Stimulated activated CD4-positive, alpha-beta T cell treated with anti-CD3 and anti-CD28 coated beads, Interleukin-2, amount 100 ng/mL, for 24 hours (primary cell): Measurements from ENCODE around the gene LSR.

ENCODE experiments used
- DNase-seq, 2 donors: peaks; one replicate each; pipeline ENCODE4 v3.0.0-alpha.2; 2020

LSR gene

DNA sequence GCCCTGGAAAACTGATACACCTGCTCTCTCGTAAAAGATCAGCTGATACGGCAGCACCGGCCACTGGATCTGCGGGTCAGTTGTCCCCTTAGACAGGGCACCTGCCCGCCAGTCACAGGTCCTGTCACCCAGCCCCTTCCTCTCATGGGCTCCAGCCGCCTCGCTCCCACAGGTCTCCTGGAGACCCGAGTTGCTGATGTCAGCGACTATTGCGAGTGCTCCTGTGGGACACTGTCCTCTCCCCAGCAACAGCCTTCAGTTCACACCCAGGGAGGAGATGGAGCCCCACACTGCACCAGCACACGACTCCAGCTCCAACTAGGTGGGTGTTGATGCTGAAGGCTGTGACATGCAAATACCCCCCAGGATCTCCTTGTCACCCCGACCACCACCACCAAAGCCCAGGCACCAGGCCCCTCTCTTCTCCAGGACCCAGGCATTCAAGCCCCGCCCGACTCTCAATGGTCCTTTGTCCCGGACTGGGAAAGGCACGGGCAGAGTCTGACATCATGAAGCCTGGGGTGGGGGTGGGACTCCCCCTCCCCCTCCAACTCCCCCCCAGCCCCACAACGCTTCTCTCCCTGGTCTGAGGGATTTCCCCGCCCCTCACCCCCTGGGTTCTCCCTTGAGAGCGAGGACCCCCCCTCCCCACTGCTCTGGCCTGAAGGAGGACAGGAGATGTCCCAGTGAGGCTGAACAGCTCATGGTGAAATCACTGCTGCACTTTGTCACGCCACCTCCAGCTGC is 41.8 kb downstream of the LSR start:
- DNase-seq, result no peak

DNA sequence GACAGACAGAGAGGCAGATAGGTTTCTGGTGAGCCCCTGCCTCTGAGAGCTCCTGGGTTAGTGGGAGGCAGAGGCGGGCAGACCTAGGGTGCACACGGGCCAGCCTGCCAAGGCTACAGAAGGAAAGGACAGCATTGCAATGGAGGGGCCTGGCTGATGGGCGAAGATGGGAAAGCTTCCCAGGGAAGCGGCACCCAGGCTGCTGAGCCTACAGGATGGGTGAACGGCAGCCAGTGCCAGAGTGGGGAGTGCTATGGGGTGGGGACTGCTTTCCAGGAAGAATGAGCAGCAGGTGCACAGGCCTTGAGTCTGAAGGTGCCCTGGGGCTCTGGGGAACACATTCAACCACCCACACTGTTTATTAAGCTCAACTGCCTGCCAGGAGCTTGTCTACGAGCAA is 42.5 kb downstream of the LSR start:
- no peak for DNase-seq

DNA sequence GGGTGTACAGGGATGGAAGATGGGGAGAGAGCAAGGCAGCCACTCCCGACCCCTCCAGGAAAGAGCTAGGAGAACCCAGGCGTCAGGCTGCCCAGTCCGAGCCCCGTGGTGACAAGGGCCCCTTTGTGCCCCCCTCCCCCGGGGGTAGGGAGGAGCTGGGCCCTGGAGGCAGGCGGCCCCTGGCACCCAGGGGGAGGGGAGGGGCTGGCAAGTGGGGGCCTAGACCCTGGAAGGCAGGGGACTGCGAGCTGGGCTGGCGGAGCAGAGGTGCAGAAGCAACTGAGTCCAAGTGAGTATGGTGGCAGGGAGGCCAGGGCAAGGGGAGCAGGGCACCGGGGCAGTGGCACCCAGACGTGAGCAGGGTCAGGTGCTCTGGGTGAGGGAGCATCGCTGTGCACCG is 43.1 kb downstream of the LSR start, which contains the start of gene MAG:
MAG (plus strand) TSS at position 246 of the 400 bp plus-strand sequence. CDS start 3,248 bp downstream, outside the sequence.
- no peak for DNase-seq

DNA sequence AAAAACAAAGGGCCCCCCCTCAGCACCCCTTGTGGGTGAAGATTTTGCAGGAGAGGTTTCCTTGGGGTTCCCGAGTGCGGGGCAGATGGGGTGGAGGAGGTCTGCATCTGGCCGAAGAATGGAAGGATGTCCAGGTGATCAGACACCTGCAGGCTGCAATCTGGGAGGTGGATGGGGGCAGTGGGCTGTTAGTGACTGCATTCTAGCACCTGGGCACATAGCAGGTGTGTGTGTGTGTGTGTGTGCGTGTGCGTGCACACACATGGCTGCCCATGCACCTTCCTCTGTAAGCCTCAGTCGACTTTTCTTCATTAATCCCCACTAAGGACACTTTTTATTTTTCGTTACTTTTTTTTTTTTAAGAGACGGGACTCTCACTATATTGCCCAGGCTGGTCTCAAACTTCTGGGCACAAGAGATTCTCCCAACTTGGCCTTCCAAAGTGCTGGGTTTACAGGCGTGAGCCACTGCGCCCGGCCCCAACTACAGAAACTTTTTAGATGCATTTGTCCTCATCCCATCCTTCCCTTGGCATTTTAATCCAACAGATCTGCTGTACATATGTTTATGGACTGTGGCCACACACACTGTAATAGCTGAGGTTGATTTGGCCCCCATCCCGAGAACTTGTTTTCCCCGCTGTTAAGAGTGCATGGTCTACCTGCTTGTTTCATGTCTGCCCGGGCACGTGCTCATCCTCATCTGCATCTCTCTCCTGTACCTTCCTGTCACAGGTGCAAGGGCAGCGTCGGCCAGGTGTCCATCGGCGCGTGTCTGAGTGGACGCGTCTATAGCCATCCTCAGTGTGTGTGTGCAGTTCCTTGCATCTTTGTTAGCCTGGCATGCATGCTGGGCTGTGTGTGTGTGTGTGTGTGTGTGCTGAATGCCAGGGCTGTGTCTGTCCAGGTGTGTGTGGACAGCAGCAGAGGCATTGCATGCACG is 43.9 kb downstream of the LSR start:
- DNase-seq, result no peak

DNA sequence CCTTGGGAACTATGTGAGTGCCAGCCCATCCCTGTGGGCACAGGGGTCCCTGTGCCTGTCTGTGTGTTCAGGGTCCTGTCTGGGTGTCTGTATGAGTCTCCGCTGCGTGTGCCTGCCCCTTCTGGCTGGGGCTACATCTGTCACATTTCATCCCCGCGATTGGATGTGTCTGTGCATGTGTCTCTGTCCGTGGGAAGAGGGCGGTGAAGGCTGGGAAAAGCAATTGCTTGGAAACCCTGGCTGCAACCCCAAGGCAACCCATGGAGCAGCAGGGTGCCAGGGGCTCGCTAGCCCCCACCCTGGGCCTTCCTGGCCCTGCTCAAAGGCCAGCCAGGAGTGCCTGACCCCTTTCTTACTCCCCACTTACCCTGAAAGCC is 44.5 kb downstream of the LSR start:
- DNase-seq, result no peak

DNA sequence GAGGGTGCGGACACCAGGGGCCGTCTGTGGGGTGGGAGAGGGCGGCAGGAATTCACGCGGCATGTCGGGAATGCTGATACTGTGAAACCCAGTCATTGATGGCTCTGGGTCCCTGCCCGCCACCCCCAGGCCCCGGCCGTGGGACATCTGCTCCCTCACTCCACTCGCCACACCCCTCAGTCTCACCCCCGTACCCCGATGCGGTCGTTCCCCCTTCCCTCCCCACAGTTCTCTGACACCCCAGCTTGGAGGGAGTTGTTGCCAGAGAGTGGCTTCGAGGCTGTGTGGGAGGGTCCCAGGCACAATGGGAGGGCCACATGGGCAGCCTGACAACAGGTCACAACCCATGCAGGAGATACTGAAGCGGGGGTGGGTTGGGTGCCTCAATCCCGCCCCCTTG is 45.0 kb downstream of the LSR start:
- DNase-seq, result no peak

DNA sequence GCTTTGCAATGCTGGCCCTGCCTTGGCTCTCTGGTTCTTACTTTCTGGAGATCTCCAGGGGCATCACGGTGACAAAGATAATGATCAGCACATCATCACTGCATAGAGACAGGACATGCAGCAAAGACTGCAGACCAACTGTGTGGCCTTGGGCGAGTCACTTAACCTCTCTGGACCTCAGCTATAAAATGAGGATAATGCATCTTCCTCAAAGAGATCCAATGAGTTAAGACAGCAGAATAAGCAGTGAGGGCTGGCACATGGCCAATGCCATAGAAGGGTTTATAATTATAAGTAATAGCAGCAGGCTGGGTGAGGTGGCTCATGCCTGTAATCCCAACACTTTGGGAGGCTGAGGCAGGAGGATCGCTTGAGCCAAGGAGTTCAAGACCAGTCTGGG is 45.5 kb downstream of the LSR start:
- DNase-seq, result no peak

DNA sequence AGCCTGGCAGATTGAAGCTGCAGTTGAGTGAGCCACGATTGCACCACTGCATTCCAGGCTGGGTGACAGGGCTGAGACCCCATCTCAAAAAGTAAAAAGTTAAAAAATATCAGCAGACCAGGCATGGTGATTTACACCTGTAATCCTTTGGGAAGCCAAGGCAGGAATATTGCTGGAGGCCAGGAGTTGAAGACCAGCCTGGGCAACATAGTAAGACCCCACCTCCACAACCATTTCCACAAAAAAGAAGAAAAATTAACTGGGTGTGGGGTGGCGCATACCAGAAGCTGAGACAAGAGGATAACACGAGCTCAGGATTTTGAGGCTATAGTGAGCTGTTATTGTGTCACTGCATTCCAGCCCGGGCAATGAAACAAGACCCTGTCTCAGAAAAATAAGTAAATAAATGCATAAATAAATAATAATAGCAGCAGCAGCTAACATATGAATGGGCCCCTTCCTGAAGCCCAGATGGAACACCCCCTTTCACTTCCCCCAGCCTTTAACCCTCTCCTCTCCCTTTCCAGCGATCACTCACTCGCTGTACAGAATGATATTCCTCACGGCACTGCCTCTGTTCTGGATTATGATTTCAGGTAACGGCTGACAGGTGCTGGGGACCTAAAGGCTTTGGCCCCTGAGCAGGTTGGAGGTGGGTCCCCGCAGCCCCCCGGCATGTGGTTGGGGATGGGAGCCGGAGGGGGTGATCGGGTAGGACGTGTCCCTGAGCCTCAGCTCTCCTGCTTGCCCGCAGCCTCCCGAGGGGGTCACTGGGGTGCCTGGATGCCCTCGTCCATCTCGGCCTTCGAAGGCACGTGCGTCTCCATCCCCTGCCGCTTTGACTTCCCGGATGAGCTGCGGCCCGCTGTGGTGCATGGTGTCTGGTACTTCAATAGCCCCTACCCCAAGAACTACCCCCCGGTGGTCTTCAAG is 46.3 kb downstream of the LSR start:
- no peak for DNase-seq

DNA sequence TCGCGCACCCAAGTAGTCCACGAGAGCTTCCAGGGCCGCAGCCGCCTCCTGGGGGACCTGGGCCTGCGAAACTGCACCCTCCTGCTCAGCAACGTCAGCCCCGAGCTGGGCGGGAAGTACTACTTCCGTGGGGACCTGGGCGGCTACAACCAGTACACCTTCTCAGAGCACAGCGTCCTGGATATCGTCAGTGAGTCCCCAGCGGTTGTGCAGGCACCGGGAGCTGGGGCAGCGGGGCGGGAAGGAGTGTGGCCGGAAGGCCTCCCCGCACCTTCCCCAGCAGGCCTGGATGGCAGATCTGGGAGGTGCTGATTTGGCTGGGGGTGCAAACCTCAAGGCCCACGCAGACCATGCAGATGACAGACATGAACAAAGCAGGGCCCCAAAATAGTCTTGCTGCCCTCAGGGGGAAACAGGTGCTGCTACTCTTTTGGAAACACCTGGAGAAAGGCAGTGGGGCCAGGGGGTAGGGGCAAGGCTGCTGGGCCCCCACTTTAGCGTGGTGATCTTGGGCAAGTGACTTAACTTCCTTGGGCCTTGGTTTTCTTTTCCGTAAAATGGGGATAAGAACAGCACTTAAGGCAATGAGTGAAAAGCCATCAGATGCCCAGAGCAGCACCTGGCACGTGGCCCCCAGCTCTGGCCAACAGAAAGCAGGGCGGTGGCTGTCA is 47.1 kb downstream of the LSR start:
- peak; percentile 30 to 39 for DNase-seq

DNA sequence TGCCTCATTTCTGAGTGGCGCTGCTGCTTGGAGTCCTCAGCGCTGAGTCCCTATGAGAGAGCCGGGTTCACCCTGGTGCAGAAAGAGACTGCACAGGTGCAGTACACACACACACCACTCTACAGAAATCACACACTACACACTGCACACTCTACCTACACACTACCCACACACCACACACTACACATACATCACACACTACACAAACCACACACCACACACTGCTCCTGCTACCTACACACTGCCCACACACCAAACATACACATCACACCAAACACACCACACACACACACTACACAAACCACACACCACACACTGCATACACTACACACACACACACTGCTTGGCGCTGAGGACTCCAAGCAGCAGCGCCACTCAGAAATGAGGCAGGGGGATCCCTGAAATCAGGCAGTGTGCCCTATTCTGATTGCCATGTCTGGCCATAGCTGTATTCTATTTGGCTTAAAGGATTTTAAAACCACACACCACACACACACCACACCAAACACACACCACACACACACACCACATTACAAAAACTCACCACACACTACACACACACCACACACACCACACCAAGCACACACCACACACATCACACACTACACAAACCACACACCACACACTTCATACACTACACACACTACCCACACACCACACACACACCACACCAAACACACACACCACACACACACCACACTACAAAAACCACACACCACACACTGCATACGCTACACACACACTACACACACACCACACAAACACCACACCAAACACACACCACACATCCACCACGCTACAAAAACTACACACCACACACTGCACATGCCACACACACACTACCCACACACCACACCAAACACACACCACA is 48.1 kb downstream of the LSR start:
- DNase-seq, result no peak

DNA sequence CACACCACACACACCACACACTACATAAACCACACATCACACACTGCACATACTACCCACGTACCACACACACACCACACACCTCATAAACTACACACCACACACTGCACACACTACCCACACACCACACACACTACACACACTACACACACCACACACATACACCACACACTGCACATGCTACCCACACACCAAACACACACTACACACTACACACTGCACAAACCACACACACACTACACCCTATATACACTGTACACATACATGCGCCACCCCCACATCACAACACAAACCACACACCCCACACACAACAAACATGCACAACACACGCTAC is 48.7 kb downstream of the LSR start:
- no peak for DNase-seq

DNA sequence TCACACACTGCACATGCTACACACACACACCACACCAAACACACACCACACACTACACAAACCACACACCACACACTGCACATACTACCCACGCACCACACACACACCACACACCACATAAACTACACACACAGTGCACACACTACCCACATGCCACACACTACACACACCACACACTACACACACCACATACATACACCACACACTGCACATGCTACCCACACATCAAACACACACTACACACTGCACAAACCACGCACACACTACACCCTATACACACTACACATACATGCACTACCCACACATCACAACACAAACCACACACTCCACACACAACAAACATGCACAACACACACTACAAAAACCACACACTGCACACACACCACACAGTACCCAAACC is 49.1 kb downstream of the LSR start:
- no peak for DNase-seq

DNA sequence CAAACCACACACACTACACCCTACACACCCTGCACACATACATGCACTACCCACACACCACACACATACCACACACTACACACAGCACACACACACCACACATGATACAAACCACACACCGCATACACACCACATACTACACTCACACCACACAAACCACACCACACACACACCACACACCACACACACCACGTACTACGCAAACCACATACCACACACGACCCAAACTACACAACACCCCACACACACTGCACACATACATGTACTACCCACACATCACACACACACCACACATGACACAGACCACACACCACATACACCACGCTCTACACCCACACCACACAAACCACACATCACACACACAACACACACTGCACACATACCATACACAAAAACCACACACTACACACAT is 49.8 kb downstream of the LSR start:
- no peak for DNase-seq

DNA sequence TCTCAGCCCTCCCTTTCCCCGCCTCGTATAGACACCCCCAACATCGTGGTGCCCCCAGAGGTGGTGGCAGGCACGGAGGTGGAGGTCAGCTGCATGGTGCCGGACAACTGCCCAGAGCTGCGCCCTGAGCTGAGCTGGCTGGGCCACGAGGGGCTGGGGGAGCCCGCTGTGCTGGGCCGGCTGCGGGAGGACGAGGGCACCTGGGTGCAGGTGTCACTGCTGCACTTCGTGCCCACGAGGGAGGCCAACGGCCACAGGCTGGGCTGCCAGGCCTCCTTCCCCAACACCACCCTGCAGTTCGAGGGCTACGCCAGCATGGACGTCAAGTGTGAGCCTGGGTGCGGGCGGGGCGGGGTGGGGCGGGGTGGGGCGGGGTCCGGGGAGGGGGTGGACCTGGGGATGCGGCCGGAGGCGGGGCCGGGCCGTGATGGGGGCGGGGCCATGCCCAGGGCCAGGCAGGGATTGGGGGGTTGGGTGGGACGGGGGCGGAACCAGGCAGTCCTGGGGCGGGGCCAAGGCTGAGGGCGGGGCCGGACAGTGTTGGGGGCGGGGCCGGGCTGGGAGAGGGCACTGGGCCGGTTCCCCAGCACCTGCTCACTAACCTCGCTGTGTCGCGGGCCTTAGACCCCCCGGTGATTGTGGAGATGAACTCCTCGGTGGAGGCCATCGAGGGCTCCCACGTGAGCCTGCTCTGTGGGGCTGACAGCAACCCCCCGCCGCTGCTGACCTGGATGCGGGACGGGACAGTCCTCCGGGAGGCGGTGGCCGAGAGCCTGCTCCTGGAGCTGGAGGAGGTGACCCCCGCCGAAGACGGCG is 50.9 kb downstream of the LSR start:
- DNase-seq, result peak in 1 of 2 donors; percentile 21

DNA sequence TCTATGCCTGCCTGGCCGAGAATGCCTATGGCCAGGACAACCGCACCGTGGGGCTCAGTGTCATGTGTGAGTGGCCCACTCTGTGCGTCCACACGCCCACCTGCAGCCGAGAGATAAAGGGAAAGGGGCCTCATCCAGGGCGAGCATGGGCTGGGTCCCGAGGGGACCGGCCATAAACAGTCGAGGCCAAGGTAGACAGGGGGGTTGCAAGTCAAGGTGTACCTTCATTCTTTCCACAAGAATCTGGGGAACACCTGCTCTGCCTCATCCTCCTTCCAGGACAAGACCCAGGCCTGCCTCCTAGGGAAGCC is 51.5 kb downstream of the LSR start:
- no peak for DNase-seq

DNA sequence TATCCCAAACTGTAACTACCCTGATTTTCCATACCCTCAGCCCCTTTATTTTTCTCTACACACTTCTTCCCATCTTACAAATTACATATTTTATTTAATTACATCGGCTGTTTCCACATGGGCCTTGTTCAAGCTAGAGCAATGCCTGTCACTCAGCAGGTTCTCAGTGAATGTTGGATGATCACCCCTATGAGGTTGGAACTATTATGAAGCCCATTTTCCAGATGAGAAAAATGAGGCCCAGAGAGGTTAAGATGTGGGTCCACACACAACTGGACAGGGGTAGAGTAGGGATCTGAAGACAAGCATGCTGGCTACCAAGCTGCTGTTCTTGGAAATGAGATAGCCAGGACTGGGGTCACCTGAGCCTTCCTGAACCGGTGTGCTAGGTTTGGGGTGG is 53.2 kb downstream of the LSR start:
- no peak for DNase-seq

DNA sequence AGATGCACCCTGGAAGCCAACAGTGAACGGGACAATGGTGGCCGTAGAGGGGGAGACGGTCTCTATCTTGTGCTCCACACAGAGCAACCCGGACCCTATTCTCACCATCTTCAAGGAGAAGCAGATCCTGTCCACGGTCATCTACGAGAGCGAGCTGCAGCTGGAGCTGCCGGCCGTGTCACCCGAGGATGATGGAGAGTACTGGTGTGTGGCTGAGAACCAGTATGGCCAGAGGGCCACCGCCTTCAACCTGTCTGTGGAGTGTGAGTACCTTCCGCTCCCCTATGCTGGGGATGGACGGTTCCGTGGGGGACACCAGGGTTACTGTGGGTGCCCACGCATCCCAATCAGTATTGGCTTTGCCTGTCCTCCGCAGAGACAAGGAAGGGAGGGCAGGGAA is 53.6 kb downstream of the LSR start:
- no peak for DNase-seq

DNA sequence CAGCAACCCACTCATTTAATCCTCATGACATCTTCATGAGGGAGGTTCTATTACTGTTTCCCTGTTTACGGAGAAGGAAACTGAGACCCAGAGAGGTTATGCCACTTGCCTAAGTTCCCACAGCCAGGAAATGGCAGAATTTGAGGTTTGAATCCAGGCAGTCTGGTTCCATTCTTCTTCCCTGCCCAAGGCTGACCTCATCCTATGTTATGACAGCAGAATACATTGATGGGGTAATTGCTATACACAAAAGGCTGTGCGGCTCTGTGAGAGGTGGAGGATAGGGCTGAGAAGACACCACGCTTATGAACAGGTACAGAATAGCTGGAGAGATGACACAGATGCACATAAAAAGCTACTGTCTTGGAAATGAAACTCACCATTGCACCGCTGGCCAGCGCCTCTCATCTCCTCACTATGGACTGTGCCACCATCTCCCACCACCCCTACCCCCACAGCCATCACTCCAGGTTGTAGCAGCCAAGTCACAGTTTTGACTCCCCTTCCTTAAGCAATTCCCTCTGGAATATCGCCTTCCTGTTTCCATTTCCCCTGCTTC is 54.6 kb downstream of the LSR start:
- DNase-seq, result no peak

DNA sequence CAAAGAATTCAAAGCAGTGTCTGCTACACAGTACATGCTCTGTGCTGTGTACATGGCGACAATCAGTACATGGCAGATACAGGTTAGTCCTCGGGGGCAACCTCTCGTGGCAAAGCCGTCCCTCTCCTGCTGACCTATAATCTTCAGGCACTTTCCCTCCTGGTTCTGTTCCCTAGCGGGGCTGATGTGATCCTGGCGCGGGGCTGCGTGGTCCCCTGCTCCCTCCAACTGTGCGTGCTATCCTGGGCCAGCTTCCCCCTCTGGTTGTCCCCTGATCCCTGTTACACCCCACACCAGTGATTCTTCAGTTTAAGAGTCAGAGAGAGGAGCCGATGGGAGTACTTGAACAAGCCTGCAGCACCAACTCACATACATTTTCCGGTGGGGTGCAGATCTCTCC is 55.2 kb downstream of the LSR start:
- no peak for DNase-seq

DNA sequence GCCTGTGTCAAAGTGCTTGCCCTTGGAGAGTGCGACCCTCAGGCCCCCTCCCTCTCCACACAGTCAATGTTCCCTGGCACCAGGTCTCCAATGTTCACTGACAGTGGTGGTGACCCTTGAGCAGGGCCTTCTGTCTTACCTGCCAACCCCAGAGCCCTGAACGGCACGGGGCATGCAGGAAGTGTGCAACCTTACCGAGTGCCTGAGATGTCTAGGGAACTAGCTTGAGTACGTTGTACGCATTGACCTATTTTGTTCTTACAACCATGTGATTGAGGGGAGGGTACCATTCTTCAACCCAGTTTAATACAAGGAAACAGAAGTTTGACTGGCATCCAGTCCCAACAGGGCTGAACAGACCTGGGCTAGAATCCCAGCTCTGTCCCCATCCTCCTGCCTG is 56.4 kb downstream of the LSR start:
- DNase-seq, result no peak
